Stimulated activated CD4-positive, alpha-beta T cell treated with anti-CD3 and anti-CD28 coated beads, Interleukin-1b, Interleukin-23, amount 100 ng/mL, for 24 hours (primary cell): ENCODE data around the gene ABCA7.

Experiments
- DNase-seq, 4 experiments: peaks; one replicate each; pipeline ENCODE4 v3.0.0-alpha.2; 2020; ENCODE audit warnings: low read depth in 4 of 4, low spot score in 1 of 4

The ABCA7 gene

DNA sequence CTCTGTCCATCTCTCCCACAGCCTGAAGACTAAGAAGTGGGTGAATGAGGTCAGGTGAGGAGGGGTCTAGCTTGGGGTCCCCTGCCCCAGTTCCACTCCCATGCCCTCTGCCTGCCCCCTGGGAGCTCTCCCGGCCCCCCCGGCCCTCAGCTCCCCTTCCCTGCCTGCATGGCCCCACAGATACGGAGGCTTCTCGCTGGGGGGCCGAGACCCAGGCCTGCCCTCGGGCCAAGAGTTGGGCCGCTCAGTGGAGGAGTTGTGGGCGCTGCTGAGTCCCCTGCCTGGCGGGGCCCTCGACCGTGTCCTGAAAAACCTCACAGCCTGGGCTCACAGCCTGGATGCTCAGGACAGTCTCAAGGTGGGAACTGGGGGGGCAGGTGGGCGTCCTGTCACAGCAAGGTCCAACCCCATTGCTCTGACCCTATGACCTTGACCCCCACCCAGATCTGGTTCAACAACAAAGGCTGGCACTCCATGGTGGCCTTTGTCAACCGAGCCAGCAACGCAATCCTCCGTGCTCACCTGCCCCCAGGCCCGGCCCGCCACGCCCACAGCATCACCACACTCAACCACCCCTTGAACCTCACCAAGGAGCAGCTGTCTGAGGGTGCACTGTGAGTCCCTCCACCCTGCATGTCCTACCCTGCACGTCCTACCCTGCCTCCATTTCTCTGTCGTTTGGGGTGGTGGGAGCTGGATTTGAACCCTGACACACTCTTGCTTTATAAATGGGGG, 16.1 kb downstream of the ABCA7 start:
- DNase-seq, result no peak

DNA sequence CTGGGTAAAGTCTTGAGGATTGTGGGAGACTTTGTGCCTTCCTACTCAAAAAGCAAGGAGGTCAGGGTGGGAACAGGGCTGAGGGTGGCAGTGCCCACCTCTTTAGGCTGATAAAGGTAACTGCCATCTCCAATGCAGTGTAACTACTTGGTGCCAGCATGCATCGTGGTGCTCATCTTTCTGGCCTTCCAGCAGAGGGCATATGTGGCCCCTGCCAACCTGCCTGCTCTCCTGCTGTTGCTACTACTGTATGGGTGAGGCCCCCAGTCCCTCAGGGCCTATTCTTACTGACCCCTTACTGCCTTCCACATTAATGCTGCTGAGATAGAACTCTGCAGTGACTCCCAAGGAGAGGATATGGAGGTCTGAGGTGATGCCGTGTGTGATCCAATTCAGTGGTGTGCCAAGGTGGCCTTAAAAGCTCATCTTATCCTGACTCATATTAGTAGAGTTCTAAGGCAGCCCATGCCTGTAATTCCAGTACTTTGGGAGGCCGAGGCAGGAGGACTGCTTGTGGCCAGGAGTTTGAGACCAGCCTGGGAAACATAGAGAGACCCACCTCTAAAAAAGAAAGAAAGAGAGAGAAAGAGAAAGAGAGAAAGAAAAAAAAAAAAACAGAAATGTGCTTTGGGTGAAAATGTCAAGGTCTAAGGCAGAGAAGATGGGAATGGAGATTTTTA, 17.4 kb downstream of the ABCA7 start:
- DNase-seq, result no peak

DNA sequence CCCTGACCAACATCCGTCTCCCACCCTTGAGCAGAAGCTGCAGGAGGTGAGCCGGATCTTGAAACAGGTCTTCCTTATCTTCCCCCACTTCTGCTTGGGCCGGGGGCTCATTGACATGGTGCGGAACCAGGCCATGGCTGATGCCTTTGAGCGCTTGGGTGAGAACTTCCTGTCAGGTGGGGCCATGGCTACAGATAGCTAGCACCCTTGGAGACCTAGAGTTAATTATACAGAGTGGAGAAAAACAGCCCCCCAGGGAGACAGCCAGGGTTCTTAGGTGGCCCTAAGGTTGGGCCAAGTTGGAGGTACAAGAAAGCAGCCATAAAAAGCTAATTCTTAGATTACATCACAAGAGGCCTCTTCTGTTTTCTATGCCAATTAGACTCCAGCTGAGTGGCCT, 18.2 kb downstream of the ABCA7 start:
- DNase-seq, result no peak

DNA sequence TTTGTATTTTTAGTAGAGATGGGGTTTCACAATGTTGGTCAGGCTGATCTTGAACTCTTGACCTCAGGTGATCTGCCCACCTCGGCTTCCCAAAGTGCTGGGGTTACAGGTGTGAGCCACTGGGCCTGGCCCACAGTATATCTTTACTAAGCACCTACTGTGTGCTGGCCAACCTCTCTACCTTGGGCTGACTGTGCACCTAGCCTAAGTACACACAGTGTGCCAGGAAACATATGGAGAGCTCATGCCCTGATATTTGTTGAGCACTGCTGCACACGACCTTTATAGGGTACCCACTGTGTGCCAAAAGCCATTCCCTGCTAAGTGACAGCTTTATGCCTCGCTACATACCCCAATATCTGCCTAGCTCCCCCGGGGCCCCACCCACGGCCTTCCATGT, 20.8 kb downstream of the ABCA7 start:
- no peak for DNase-seq

DNA sequence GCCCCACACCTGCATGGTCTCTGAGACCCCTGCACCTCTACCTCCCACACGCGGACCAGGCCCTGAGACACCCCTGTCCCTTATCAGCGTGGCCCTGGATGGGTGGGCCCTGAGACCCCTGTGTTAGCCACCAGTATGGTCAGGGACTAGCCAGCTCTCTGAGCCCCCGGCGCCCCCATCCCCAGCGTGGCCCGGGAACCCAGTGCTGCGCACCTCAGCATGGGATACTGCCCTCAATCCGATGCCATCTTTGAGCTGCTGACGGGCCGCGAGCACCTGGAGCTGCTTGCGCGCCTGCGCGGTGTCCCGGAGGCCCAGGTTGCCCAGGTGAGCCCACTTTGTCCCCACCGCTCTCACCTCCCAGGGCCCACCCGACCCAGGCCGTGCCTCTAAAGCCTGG, 22.1 kb downstream of the ABCA7 start:
- DNase-seq, result no peak

DNA sequence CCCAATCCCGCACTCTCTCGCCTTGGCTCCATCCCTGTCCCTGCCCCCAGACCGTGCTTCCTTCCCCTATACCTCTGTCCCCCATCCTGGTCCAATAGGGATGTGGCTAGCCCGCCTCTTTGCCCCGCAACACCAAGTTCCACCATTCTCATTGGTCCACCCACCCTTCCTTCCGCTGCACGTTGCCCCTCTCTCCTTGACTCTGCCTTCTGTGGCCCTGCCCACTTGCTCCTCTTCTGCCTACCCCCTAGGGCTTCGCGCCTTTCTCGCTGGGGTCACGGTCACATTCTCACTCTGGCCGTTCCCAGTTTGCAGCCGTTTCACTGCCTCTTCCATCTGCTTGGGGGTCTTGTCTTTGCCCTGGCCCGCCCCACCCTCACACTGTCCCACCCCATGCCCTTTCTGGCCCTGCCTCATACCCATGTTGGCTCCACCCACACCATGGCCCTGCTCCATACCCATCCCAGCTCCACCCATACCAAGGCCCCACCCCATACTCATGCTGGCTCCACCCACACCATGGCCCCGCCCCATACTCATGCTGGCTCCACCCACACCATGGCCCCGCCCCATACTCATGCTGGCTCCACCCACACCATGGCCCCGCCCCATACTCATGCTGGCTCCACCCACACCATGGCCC, 22.6 kb downstream of the ABCA7 start:
- no peak for DNase-seq

DNA sequence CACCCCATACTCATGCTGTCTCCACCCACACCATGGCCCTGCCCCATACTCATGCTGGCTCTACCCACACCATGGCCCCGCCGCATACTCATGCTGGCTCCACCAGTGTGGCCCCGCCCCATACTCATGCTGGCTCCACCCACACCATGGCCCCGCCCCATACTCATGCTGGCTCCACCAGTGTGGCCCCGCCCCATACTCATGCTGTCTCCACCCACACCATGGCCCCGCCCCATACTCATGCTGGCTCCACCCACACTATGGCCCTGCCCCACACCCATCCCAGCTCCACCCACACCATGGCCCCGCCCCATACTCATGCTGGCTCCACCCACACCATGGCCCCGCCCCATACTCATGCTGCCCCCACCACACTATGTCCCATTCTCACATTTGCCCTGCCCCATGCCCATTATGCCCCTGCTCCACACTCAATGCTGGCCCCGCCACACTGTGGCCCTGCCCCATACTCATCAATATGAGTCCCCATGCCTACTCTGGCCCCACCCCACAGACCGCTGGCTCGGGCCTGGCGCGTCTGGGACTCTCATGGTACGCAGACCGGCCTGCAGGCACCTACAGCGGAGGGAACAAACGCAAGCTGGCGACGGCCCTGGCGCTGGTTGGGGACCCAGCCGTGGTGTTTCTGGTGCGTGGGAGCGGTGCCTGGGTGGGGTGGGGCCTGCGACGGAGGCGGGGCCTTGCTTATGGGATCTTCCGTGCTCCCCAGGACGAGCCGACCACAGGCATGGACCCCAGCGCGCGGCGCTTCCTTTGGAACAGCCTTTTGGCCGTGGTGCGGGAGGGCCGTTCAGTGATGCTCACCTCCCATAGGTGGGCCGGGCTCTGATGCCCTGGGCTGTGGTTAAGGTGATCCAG, 23.4 kb downstream of the ABCA7 start:
- DNase-seq, result no peak

DNA sequence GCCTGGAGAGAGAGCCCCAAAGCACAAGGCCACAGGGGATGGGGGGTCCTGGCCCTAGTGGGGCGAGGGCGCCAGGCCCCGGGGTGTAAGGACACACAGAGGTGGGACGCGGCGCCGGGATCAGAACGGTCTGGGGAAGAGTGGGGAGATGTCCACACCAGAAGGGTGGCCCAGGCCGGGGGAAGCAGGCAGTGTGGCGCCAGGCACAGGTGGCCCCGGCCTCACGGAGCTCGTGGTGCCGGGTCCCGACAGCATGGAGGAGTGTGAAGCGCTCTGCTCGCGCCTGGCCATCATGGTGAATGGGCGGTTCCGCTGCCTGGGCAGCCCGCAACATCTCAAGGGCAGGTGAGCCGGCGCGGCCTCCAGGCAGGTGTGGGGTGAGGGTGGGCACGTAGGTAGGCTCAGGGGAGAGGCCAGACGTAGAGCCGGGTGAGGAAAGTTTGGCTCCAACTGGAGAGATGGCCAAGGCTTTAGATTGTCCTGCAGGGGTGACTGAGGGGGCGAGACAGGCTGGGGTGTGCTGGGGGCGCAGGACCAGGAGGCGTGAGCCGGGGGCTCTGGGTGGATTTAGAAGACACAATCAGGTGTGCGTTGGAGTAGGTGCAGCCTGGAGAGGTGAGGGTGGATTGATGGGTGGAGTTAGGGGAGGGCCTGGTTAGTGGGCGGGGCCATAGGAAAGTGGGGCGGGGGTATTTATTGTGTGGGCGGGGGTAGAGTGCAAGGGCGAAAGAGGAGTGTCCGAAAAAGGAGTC, 24.2 kb downstream of the ABCA7 start:
- DNase-seq, result no peak

DNA sequence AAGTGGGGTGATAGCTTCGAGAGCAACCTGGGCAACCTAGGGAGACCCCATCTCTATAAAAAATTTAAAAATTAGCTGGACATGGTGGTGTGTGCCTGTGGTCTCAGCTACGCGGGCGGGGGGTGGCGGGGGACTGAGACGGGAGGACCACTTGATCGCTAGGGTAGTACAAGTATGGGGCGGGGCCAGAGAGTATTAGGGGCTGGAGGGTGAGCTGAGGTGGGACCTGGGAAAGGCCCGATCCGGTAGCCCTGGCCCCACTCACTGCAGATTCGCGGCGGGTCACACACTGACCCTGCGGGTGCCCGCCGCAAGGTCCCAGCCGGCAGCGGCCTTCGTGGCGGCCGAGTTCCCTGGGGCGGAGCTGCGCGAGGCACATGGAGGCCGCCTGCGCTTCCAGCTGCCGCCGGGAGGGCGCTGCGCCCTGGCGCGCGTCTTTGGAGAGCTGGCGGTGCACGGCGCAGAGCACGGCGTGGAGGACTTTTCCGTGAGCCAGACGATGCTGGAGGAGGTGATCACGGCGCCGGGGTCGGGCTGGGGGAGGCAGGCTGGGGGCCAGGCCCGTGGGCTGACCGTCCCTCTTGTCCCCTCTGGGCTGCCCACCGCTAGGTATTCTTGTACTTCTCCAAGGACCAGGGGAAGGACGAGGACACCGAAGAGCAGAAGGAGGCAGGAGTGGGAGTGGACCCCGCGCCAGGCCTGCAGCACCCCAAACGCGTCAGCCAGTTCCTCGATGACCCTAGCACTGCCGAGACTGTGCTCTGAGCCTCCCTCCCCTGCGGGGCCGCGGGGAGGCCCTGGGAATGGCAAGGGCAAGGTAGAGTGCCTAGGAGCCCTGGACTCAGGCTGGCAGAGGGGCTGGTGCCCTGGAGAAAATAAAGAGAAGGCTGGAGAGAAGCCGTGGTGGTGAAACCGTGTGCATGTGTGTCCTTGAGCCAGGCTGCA, 25.0 kb downstream of the ABCA7 start:
- peak in 1 of 4 experiments; percentile 60 for DNase-seq

DNA sequence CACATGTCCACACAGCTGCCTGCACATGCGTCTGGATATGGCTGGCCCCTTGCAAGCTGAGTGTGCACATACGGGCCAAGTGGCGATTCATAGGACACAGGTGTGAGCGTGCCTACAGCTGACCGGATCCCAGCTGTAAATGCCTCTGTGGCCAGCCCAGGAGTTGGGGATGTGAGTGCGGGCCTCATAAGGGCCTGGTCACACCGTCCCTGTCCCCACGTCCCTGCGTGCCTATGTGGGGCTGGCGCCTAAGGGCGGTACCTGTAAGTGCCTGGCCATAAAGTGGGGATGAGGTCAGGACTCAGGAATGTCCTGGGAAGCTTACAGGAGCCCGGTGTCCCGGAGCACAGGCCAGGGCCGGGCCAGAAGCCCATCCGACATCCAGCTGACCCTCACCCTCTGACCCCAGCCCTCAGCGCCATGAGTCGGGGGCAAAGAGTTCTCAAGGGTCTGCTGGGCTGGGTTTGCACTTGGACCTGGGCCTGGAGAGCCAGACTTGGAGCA, 25.8 kb downstream of the ABCA7 start:
- no peak for DNase-seq

DNA sequence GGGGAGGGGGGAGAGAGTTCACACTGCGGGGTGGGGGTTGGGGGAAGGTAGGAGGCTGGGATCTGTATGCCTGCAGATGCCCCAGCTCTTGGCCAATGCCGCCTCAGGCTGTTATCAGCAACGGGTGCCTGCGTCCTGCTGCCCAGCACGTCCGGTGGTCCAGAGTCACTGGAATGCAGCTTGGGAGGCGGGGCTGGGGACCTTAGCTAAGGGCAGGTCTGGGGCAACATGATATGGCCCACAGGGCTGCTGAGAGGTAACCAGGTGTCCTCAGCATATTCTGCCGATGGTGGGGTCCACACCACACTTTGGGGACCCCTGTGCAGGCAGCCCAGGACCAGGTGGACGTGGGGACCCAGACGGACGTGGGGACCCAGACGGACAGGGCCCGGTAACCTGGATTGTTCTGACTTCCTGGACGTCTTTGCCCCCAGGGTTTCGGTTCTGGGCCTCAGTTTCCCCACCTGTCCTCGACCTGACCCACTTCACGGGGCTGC, 26.4 kb downstream of the ABCA7 start:
- no peak for DNase-seq

DNA sequence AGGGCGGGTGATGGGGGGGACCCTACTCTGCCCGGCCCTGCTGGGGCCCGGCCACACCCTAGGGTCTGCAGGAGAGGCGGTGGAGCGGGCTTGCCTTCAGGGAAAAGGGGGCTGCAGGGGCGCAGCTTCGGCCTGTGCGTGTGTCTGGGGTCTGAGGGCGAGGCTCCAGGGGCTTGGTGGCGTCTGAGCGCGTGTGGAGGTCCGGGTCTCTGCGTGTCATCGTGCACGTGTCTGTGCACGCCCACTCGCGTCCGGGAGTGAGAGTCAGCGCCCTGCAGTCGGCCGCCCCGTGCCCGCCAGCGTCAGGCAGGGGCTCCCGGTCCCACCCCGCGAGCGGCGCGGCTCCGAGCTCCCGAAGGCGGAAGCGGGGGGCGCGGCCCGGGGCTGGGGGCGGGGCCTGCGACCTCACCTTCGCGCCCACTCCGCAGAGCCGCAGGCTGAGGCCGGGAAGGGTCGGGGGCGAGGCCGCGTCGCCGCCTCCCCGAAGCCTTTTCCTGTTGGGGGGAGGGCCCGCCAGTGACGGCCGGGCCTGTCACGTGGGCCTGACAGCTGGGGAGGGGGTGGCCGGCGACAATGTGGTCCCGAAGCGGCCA, 26.9 kb downstream of the ABCA7 start, which contains the start of gene ARHGAP45:
Gene ARHGAP45 (plus strand): TSS at position 420 of the 593 bp plus-strand sequence. CDS start 239 bp downstream, outside the sequence.
- DNase-seq, result peak in 3 of 4 experiments; percentile 49 to 82 (median 64)

DNA sequence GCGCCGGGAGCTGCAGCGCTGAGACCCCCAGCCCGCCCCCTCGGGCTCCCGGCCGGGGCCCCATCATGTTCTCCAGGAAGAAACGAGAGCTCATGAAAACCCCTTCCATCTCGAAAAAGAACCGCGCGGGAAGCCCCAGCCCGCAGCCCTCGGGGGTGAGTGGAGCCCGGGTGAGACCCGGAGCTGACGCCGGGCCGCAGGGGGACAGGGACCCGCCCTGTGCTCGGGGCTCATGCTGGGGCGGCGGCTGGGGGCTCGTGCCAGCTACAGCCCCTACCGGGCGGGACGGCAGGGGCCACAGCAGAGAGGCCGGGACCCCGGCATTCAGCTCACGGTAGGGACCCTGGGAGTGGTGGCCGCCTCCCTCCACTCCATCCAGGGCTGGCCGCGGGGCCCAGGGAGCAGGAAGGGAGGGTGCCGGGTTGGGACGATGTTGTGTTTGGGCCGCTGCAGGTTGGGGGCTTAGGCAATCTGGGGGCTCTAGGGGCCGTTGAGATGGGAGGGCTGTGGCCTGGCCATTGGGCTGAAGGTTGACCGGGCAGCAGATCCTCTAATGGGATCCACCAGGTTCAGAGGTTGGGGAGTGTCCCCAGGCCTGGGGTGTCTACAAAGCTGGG, 27.5 kb downstream of the ABCA7 start:
- DNase-seq, result no peak

DNA sequence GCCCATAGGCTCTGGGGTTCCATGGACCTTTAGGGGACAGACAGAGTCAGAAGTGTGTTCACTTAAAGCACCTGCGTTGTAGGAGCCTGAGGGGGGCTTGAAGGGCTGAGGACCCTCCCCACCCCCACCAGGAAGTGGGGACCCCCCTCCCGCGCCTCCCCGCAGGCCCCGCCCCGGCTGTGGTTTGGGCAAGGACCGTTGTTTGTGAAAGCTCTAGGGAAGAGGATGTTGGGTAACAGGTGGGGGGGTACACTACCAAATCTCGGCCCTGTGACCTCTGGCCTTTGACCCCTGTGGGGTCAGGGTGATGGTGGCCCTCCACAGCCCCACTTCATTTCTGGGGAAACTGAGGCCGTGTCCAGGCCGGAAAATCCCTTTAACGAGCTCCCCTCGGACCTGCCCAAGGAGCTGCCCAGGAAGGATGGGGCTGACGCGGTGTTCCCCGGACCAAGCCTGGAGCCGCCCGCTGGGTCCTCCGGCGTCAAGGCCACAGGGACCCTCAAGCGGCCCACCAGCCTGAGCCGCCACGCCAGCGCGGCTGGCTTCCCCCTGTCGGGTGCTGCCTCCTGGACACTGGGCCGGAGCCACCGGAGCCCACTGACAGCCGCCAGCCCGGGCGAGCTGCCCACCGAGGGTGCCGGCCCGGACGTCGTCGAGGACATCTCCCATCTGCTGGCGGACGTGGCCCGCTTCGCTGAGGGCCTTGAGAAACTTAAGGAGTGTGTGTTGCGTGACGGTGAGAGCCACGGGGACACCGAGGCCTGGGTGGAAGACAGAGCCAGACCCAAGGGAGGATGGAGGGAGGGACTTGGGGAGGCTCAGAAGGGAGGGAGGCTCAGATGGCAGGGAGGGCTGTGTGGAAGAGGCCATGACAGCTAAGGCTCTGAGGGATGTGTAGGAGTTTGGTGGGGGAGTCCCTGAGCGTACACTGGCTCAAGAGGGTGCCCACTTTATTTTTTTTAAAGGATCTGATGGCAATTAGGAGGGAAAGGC, 28.4 kb downstream of the ABCA7 start:
- DNase-seq, result no peak

DNA sequence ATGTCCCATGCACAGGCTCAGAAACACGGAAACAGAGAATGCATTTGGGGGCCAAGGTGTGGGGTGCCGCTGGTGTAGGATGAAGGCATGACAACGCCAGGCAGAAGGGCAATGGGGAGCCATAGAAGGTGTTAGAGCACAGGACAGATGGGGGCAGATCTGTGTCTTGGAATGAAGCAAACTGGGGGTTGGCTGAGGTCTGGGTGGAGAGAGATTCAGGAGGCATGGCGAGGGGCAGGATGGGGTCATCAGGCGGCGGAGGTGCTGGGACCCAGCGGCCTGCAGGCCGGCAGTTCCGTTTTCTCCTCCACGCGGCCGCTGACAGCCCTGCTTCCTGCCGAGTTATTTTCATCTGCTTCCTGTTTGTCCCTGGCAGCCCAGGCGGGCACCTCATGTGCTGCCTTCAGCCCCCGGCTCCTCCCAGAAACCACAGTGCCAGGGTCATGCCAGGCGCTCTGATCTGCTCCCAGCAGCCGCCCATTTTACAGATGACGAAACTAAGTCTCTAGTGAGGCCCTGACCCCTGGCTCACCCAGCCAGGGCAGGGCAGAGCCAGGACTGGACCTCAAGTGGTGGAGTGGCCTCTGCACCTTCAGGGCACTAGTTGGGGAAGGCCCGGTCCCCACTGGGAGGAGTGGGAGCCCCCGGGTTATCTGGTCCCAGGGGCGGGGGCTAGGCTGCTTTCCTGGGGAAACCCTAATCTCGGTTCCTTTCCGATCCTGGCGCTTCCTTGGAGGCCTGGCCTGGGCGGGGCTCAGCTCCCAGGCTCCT, 29.3 kb downstream of the ABCA7 start:
- no peak for DNase-seq

DNA sequence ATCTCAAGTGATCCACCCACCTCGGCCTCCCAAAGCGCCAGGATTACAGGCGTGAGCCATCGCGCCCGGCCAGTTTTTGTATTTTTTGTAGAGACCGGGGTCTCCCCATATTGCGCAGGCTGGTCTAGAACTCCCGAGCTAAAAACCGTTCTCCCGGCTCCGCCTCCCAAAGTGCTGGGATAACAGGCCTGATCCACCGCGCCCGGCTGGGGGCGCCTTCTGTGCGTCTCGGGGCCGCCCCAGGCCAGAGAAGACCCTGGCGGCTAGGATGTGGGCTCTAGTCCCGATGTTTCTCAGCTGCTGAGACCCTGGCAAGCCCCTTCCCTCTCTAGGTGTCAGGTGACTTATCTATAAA, 30.6 kb downstream of the ABCA7 start:
- DNase-seq, result no peak
